Lower leg skin (tissue), 4 donors: ENCODE results near the gene RAPGEF6. TPM values are rescaled to one million over a fixed set of nuclear protein-coding genes. Genes with fewer than 3 reads are reported as not detected.

Experiments used
- DNase-seq, 2 donors: peaks; one replicate each; pipeline ENCODE4 v3.0.0-alpha.2; 2019; ENCODE audit warnings: low spot score in 2 of 2
- H3K4me3 ChIP-seq: fragments of 200-600 bp; sonication (generic); 2 replicates; pipeline ENCODE4 v1.5.1; 2017; ENCODE audit warnings: mild to moderate bottlenecking, low read depth; ENCODE audit not compliant: poor library complexity, severe bottlenecking
- CTCF ChIP-seq, 3 donors: fragments of 450-650 bp; IDR thresholded peaks; one replicate each; pipeline ENCODE4 v1.5.1; 2016; ENCODE audit warnings: antibody characterized with exemption in 3 of 3, mild to moderate bottlenecking in 3 of 3, moderate library complexity in 2 of 3
- POLR2A ChIP-seq, 2 donors: fragments of 450-650 bp; IDR thresholded peaks; one replicate each; pipeline ENCODE4 v1.6.1; 2016 to 2017; ENCODE audit warnings: antibody characterized with exemption in 2 of 2, mild to moderate bottlenecking in 1 of 2, moderate library complexity in 1 of 2
- WGBS, 2 donors: methylation state at CpG; one replicate each; pipeline ENCODE4 v1.1.5; 2018; 5-methylcytosine and 5-hydroxymethylcytosine counted together
- intact Hi-C: fragments of 100-400 bp; cut with DNase I; formaldehyde crosslinking; loops from one replicate; pipeline ENCODE4 v1.15.0; 2023; ENCODE audit warnings: low total_unique reads
- total RNA-seq, 4 donors: library from RNA; depleted of rRNA; stranded (reverse); fragments of >200 nt; gene quantifications; one replicate each; pipeline ENCODE4 v1.1.0, GENCODE V29; 2016

The RAPGEF6 gene
- total RNA-seq, 4 donors from 2014 or later, result 16.8 to 20.2 (median 18.9) TPM

- intact Hi-C loops, result no loop called here
- 2 to 3% methylated on average over 4 of the region's 4 CpGs for WGBS, 2 donors
- no peak for TF ChIP-seq POLR2A (IDR thresholded peaks at IDR 0.05)
- TF ChIP-seq CTCF (IDR thresholded peaks at IDR 0.05), result no peak
- no peak for DNase-seq
- peak overlapping the region; percentile 88 for H3K4me3 ChIP-seq
Measured at GRCh38 chr5:131634238-131634637, 791 bp downstream of the RAPGEF6 start.

- H3K4me3 ChIP-seq, result no peak overlapping the region
- DNase-seq, result no peak
- TF ChIP-seq CTCF (IDR thresholded peaks at IDR 0.05) (no peak), POLR2A (IDR thresholded peaks at IDR 0.05) (no peak)
- WGBS, 2 donors, result 43 to 57% methylated on average over 5 of the region's 5 CpGs
- intact Hi-C loops, result no loop called here
Measured at GRCh38 chr5:131633830-131634229, 1.2 kb downstream of the RAPGEF6 start.

GRCh38 chr5:131630963-131631350 is 4.1 kb downstream of the RAPGEF6 start:
- intact Hi-C loops, result no loop called here
- TF ChIP-seq CTCF (IDR thresholded peaks at IDR 0.05), result no peak
- TF ChIP-seq POLR2A (IDR thresholded peaks at IDR 0.05), result no peak
- DNase-seq, result no peak
- 85 to 90% methylated on average over 4 of the region's 4 CpGs for WGBS, 2 donors
- H3K4me3 ChIP-seq, result no peak overlapping the region

GRCh38 chr5:131630208-131630962 is 4.6 kb downstream of the RAPGEF6 start:
- DNase-seq, result no peak
- no peak for TF ChIP-seq POLR2A (IDR thresholded peaks at IDR 0.05)
- WGBS, 2 donors, result 58 to 67% methylated on average over 4 of the region's 4 CpGs
- H3K4me3 ChIP-seq, result no peak overlapping the region
- intact Hi-C loops, result no loop called here

GRCh38 chr5:131628990-131629389 is 6.0 kb downstream of the RAPGEF6 start:
- intact Hi-C loops, result no loop called here
- no peak for TF ChIP-seq POLR2A (IDR thresholded peaks at IDR 0.05)
- TF ChIP-seq CTCF (IDR thresholded peaks at IDR 0.05), result no peak
- 65 to 67% methylated on average over 1 of the region's 1 CpG for WGBS, 2 donors
- no peak for DNase-seq
- no peak overlapping the region for H3K4me3 ChIP-seq

- no peak overlapping the region for H3K4me3 ChIP-seq
- no peak for DNase-seq
- intact Hi-C loops, result no loop called here
- TF ChIP-seq POLR2A (IDR thresholded peaks at IDR 0.05) (no peak), CTCF (IDR thresholded peaks at IDR 0.05) (no peak)
- WGBS, 2 donors, result 70 to 76% methylated on average over 4 of the region's 4 CpGs
Measured at GRCh38 chr5:131627207-131627865, 7.7 kb downstream of the RAPGEF6 start.
